ENCODE data around the gene INMT. TPM values are rescaled to one million over a fixed set of nuclear protein-coding genes. Genes with fewer than 3 reads are reported as not detected.

Gene INMT
- total and polyA plus RNA-seq, 4 donors, result 0.84 to 130 (median 28.6) TPM

GRCh38 chr7:30722671-30723070, 29.3 kb upstream of the INMT start:
- no peak for DNase-seq (ENCODE audit: low spot score)
- peaks cover 0 to 8% (median 3%) of the 10 kb centered on the region in 4 donors for H3K9me3 ChIP-seq (ENCODE audit: control insufficient read depth in 4 of 4, low read length in 3 of 4)
- H3K4me1 ChIP-seq (ENCODE audit: control insufficient read depth in 4 of 4, insufficient read depth in 4 of 4, low read length in 3 of 4), result no peaks in the 10 kb centered on the region
- no peak overlapping the region for H3K9ac ChIP-seq (ENCODE audit: low read depth in 1 of 2, low read length in 2 of 2)
- no peak overlapping the region for H3K4me3 ChIP-seq (ENCODE audit: low read depth in 1 of 3, low read length in 3 of 3)
- no peaks in the 10 kb centered on the region for H3K36me3 ChIP-seq (ENCODE audit: control insufficient read depth in 4 of 4, insufficient read depth in 3 of 4, low read depth in 1 of 4, low read length in 3 of 4)
- peaks cover 0 to 2% (median 0%) of the 10 kb centered on the region in 4 donors for H3K27me3 ChIP-seq (ENCODE audit: control insufficient read depth in 4 of 4, insufficient read depth in 4 of 4, low read length in 3 of 4)
- no peak for TF ChIP-seq NR2F2 (IDR thresholded peaks at IDR 0.05)
- TF ChIP-seq FOXA1 (IDR thresholded peaks at IDR 0.05), result no peak
- no peak for TF ChIP-seq ATF3 (IDR thresholded peaks at IDR 0.05)
- no peak for TF ChIP-seq JUND (IDR thresholded peaks at IDR 0.05)
- no peak for TF ChIP-seq RXRA (IDR thresholded peaks at IDR 0.05)
- TF ChIP-seq ZBTB33 (IDR thresholded peaks at IDR 0.05), result no peak
- TF ChIP-seq FOXA2 (IDR thresholded peaks at IDR 0.05), result no peak
- no peak for TF ChIP-seq RAD21 (IDR thresholded peaks at IDR 0.05)
- TF ChIP-seq YY1 (IDR thresholded peaks at IDR 0.05), result no peak
- TF ChIP-seq TAF1 (conservative IDR thresholded peaks at IDR 0.05), result no peak
- no peak for TF ChIP-seq HNF4G (IDR thresholded peaks at IDR 0.05)
- TF ChIP-seq HNF4A (conservative IDR thresholded peaks at IDR 0.05), result no peak
- TF ChIP-seq CTCF (IDR thresholded peaks at IDR 0.05; ENCODE audit: low read depth, low read length, missing input control), result no peak
- TF ChIP-seq REST (IDR thresholded peaks at IDR 0.05), result no peak
- no peak for TF ChIP-seq EGR1 (IDR thresholded peaks at IDR 0.05; ENCODE audit: low read depth in 2 of 2)
- no peak for TF ChIP-seq MAX (IDR thresholded peaks at IDR 0.05)
- TF ChIP-seq GABPA (IDR thresholded peaks at IDR 0.05 in 1 of 2, conservative IDR thresholded peaks at IDR 0.05 in 1 of 2), result no peak
- TF ChIP-seq SP1 (IDR thresholded peaks at IDR 0.05), result no peak
- no peak overlapping the region for H3K27ac ChIP-seq (ENCODE audit: low read depth in 1 of 2, low read length in 2 of 2)
